GM06990 (cell line): ENCODE data around the gene HAS3.
"Not testable (repeated sequence)": the region's sequence is repeated elsewhere in the genome, so short reads cannot be mapped to it uniquely, and the experiment has no call there.

Experiments
- DNase-seq: peaks from one replicate; pipeline ENCODE4 v3.0.0-alpha.2; 2011; ENCODE audit not compliant: insufficient read length; ENCODE audit errors: extremely low read depth
- H3K27me3 ChIP-seq: replicated peaks from 2 replicates; pipeline ENCODE4 v1.6.0; 2011; ENCODE audit warnings: low read length; ENCODE audit not compliant: control insufficient read depth, insufficient read depth
- H3K36me3 ChIP-seq: 2 replicates; pipeline ENCODE4 v1.5.1; 2011; ENCODE audit warnings: low read length; ENCODE audit not compliant: control insufficient read depth, insufficient read depth
- H3K4me3 ChIP-seq: replicated peaks from 2 replicates; pipeline ENCODE4 v1.5.1; 2011; ENCODE audit warnings: low read depth, mild to moderate bottlenecking, control low read depth, low read length
- CTCF ChIP-seq: IDR thresholded peaks from 2 replicates; pipeline ENCODE4 v1.5.1; 2011; ENCODE audit warnings: low read length, control low read depth, mild to moderate bottlenecking, inconsistent platforms; ENCODE audit not compliant: insufficient read depth, poor library complexity, severe bottlenecking

Gene HAS3

GRCh38 chr16:69133373-69133954 is 28.0 kb downstream of the HAS3 start:
- DNase-seq, result no peak
- no peaks in the 10 kb centered on the region for H3K27me3 ChIP-seq
- H3K36me3 ChIP-seq, result peaks cover 1% of the 10 kb centered on the region; the same call in 1 of the 2 replicates
- peak overlapping the region; percentile 97 for H3K4me3 ChIP-seq
- TF ChIP-seq CTCF, result no peak

GRCh38 chr16:69138608-69139007 is 33.2 kb downstream of the HAS3 start:
- no peak overlapping the region for H3K4me3 ChIP-seq
- DNase-seq, result no peak
- no peaks in the 10 kb centered on the region for H3K27me3 ChIP-seq
- peaks cover 16% of the 10 kb centered on the region for H3K36me3 ChIP-seq
- TF ChIP-seq CTCF, result no peak

GRCh38 chr16:69139464-69139863 is 34.0 kb downstream of the HAS3 start:
- not testable (repeated sequence) for DNase-seq, H3K4me3 ChIP-seq, H3K27me3 ChIP-seq
- peaks cover 16% of the 10 kb centered on the region for H3K36me3 ChIP-seq

GRCh38 chr16:69141014-69141413 is 35.6 kb downstream of the HAS3 start:
- peaks cover 19% of the 10 kb centered on the region for H3K36me3 ChIP-seq
- no peak for TF ChIP-seq CTCF
- H3K4me3 ChIP-seq, result no peak overlapping the region
- no peak for DNase-seq
- no peaks in the 10 kb centered on the region for H3K27me3 ChIP-seq

GRCh38 chr16:69141936-69142335 is 36.5 kb downstream of the HAS3 start:
- no peak for DNase-seq
- TF ChIP-seq CTCF, result no peak
- Histone ChIP-seq H3K4me3 (no peak overlapping the region), H3K27me3 (no peaks in the 10 kb centered on the region), H3K36me3 (peaks cover 17% of the 10 kb centered on the region)

- peaks cover 17% of the 10 kb centered on the region for H3K36me3 ChIP-seq
- TF ChIP-seq CTCF, result no peak
- no peaks in the 10 kb centered on the region for H3K27me3 ChIP-seq
- DNase-seq, result no peak
- no peak overlapping the region for H3K4me3 ChIP-seq
Observed at GRCh38 chr16:69143116-69143515, 37.7 kb downstream of the HAS3 start.
